SHP77 (cell line): ENCODE results near the gene HOXA4.

Source experiments
- DNase-seq, 2 experiments: peaks; one replicate each; lab custom pipeline; 2025; lab: John Stamatoyannopoulos, UW

The HOXA4 gene

GRCh38 chr7:27133409-27134231 is 3.1 kb upstream of the HOXA4 start:
- DNase-seq: no peak

DNA sequence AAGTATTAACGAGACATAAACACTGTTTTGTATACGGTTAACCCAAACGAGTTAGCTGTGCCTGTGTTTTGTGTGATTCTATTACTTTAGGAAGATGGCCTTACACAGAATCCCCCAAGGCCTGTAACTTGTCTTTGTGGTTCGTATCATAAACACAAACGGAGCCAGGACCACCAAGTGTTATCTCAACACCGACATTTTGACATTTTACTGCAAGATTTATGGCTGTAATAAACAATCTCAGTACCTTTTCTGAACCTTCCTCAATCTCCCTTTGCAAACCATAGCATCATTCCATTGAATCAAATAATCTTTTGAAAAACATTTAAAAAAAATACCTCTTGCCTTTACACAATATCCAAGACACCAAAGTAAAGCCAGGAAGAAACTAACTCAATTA is 2.4 kb upstream of the HOXA4 start:
- no peak for DNase-seq

DNA sequence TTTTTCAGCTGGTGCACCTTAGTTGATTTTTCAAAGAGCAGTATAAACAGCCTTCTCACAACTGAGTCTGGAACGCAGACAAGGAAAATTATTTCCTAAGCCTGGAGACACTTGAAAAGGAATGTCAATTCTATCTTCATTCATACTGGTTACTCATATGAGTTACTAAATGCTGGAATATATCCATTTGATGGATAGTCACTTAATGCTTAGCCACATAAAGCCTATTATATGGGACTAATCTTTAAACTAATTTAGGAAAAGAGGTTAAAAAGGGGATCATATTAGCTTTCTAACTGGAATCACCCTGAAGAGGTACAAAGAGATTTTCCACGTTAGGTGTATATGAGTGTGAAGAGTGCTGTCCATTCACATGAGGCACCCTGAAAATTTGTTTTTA is 1.7 kb upstream of the HOXA4 start:
- no peak for DNase-seq

- no peak for DNase-seq
Measured at GRCh38 chr7:27131390-27131819, 848 bp upstream of the HOXA4 start.

DNA sequence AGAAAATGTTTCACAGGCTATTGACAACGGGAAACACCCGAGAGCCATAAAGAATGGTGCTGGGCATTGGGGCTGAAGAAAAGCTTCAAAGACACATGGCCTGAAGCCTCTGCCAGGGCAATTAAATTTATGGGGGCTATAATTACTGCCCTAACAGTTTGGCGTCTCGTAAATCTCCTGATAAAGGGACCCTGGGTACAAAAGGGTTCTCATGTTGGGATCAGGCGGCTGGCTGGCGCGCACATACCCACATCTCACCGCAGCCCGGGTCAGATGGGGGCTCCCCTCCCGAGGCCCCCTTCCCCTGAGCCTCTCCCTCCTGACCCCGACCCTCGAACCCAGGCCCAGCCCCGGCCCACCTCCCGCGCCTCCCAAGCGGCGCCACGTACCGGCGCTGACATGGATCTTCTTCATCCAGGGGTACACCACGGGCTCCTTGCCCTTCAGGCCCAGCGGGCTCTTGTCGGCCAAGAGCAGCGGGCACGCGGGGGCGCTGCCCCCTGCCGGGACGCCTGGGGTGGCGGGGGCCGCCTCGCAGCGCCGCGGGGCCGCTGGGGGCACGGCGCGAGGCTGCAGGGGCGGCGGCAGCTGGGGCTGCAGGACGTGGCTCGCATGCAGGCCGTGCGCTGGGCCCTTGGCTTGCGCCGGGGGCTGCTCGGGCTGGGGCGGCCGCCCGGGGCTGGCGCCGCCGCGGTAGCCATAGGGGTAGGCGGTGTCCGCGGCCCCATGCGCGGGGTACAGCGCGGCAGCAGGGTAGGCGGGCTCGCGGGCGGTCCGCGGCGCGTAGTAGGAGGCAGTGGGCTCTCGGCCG is 623 bp downstream of the HOXA4 start:
- DNase-seq: no peak

GRCh38 chr7:27128776-27129728 is 1.5 kb downstream of the HOXA4 start:
- DNase-seq: no peak

DNA sequence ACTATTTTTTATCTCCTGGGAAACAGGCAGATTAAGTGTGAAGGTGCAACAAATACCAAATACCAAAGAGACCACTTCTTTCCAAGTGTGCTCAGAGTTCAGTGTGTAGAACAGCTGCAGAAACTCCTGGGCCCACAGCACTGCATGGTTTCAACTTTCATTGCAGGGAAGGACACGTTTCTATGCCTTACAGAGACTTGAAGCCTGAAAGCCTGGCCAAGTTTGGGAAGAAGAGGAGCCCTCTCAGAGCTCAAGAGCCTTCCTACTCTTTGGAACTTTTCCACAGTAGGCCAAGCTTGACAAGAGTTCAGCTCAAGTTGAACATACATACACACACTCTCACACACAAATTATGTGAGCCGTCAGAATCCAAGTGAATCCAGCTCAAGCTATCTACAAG is 2.5 kb downstream of the HOXA4 start:
- DNase-seq: no peak

DNA sequence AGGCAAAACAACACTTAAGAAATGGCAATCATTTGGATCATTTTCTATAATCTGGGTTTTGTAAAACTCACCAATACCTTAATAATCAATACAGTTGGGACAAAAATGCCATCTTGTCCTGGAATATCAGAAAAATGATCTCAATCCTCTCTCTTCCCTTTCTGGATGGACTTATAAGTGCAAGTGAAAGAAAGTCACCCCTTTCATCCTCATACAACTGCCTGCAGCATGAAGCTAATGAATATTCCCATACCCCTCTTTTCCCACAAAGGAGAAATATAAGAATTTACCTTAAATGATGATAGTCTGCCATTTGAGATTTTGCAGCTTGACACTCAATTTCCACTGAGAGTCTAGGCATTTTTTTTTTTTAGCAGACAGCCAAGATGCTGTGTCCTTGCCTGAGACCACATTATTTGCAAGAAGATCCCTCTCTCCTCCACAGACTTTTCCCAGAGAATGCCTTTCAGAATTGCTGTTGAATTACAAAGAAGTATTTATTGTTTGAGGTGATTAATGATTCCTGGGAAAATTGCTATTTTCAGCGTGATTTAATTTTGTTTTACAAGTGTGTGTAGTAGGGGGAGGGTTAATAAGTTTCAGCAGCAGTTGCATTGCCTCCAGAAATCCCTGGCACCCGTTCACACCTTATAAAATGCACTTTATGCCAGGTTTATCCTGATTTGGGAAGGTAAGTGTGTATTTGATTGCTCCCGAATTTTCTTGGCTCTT is 3.8 kb downstream of the HOXA4 start:
- DNase-seq: no peak

- DNase-seq: no peak
Measured at GRCh38 chr7:27125986-27126394, 4.6 kb downstream of the HOXA4 start.

- DNase-seq: no peak
Measured at GRCh38 chr7:27124902-27125689, 5.5 kb downstream of the HOXA4 start.

- no peak for DNase-seq
Measured at GRCh38 chr7:27124096-27124901, 6.3 kb downstream of the HOXA4 start.

DNA sequence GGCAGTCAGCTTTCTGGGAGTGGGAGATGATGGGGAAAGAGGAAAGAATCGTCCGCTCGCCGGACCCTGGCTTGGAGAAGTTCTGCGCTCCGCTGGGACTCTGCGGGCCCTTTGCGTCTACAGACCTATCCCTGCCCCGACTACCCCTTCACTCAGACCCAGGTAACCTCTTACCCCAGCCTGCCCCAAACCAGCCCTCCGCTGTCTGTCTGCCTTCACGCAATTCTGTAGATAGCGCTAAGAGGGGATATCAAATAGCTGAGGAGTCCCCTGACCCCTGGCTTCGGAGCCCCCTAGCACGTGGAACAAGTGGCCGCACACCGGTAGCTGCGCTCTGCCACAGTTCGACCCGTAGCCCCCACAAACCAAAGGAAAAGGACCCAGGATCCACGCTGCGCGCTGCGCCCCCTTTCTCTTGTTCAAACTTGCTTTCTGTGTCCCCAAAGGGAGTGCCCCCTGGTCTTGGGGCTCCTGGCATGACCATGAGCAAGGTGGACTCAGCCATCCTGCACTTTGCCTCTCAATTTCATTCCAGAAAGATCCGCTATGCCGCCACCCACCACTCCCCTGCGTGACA is 7.0 kb downstream of the HOXA4 start:
- DNase-seq: no peak

GRCh38 chr7:27123007-27123476 is 7.5 kb downstream of the HOXA4 start:
- no peak for DNase-seq

DNA sequence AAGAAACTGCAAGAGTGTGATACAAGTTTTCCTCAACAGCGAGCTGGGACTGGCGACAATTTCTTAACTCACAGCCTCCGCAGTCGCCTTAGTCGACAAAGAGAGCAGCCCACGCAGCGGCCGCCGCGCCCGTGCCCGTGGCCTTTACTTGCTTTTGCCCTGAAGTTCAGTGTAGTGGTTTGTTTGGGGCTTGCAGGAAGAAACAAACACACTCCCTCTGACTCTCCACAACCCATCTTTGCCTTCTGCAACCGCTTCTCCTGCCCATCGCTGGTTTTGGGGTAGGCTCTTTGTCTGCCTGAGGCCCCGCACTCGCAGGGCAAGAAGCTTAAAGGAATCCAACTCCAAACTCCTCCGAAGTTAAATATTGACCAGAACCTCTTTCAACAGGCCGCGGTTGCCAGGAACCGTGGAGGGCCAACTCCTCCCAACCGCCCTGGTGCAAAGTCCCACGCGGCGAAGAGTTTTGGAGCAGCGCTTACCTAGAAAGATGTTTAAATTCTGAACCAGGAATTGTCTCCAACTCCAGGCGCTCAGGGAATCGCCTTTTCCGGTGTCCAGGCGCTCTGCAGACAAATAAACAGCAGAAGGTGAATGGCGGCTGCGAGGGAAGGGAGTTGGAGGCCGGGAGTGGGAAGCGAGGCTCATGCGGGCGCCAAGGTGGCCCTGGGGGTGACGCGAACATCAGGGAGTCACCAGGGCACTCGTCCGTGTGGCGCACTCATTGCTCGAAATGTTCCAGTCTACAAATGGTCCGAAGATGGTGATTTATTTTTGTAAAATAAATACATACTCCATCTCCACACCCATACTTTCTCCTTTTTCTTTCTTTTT is 8.3 kb downstream of the HOXA4 start:
- no peak for DNase-seq

GRCh38 chr7:27121684-27122076 is 8.9 kb downstream of the HOXA4 start:
- no peak for DNase-seq

- no peak for DNase-seq
Measured at GRCh38 chr7:27119412-27119911, 11.1 kb downstream of the HOXA4 start.

DNA sequence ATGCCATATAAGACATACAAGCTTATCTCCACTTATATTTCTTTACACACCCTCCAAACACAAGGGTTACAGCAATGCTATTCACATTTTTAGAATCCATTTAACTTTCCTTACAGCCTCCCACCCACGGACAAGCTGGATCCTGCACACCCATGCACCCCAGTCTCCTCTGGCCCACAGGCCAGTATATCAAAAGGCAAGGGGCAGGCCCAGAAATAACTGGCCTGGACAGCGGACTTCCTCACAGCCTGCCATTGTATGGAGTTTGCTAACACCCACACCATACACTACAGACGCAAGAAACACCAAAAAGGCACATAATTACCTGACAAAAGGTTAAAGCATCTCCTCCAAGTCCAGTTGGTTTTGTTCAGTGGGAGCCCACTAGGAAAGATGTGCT is 12.0 kb downstream of the HOXA4 start:
- DNase-seq: no peak

DNA sequence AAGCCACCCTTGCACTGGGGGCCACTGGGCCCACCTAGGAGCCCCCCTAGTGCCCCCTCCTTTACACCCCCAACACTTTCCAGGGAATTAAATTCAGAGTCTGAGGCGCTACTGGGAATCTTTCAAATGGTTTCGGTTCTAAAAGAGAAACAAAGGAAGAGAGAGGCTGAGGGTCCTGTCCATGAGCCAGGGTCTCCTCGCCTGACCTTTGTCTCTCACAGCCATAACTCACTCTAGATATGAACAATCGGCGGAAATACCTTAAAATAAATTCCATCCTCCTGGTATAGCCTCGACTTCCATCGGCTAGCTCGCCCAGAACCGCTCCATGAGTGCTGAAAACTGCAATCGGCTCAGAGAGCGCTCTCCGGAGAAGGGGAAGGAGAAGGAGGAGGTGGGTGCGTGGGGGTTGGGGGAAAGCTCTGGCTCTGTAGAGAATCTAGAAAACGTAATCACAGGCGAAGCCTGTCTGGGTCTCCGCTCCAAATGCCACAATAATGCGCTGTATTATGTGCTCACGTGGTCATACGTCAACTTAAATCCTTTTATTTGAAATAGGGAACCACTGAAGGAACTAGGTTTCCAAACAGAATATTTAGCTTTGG is 12.6 kb downstream of the HOXA4 start:
- DNase-seq: no peak
